GM21390 (cell line): ENCODE data around the gene RALGPS2.

Source experiments
- ATAC-seq: cut with Tn5 transposase; IDR thresholded peaks from one replicate; pipeline ENCODE4 v1.9.1; 2021; ENCODE audit not compliant: unreplicated experiment

Gene RALGPS2

GRCh38 chr1:178862416-178862815 lies 137.4 kb downstream of the RALGPS2 start:
- ATAC-seq = no peak

GRCh38 chr1:178862864-178863263 lies 137.8 kb downstream of the RALGPS2 start:
- ATAC-seq = no peak

- ATAC-seq = no peak
Observed at GRCh38 chr1:178864326-178864725, 139.3 kb downstream of the RALGPS2 start.

GRCh38 chr1:178867670-178868069 lies 142.6 kb downstream of the RALGPS2 start:
- ATAC-seq = no peak

GRCh38 chr1:178868706-178869105 lies 143.7 kb downstream of the RALGPS2 start:
- ATAC-seq = no peak

- ATAC-seq = no peak
Observed at GRCh38 chr1:178869119-178869697, 144.2 kb downstream of the RALGPS2 start.

GRCh38 chr1:178870221-178870620 lies 145.2 kb downstream of the RALGPS2 start:
- no peak for ATAC-seq

GRCh38 chr1:178870944-178871343 lies 145.9 kb downstream of the RALGPS2 start, which contains the start of gene ANGPTL1:
ANGPTL1 (minus strand) TSS chr1:178871077; CDS start chr1:178865776, 5,301 bp downstream.
- no peak for ATAC-seq

- no peak for ATAC-seq
Observed at GRCh38 chr1:178871551-178872320, 146.7 kb downstream of the RALGPS2 start.

- ATAC-seq = no peak
Observed at GRCh38 chr1:178874966-178875365, 149.9 kb downstream of the RALGPS2 start.

GRCh38 chr1:178875936-178876335 lies 150.9 kb downstream of the RALGPS2 start:
- no peak for ATAC-seq

- ATAC-seq = no peak
Observed at GRCh38 chr1:178877896-178878295, 152.9 kb downstream of the RALGPS2 start.

GRCh38 chr1:178881950-178882349 lies 156.9 kb downstream of the RALGPS2 start:
- ATAC-seq = no peak

- no peak for ATAC-seq
Observed at GRCh38 chr1:178885869-178886268, 160.8 kb downstream of the RALGPS2 start.

GRCh38 chr1:178886551-178886950 lies 161.5 kb downstream of the RALGPS2 start:
- no peak for ATAC-seq

GRCh38 chr1:178895928-178896327 lies 170.9 kb downstream of the RALGPS2 start:
- no peak for ATAC-seq

GRCh38 chr1:178898401-178898800 lies 173.4 kb downstream of the RALGPS2 start:
- no peak for ATAC-seq

GRCh38 chr1:178899402-178899801 lies 174.4 kb downstream of the RALGPS2 start:
- ATAC-seq = no peak

GRCh38 chr1:178901482-178902125 lies 176.6 kb downstream of the RALGPS2 start:
- ATAC-seq = no peak

- no peak for ATAC-seq
Observed at GRCh38 chr1:178908358-178908757, 183.3 kb downstream of the RALGPS2 start.

- no peak for ATAC-seq
Observed at GRCh38 chr1:178910023-178910422, 185.0 kb downstream of the RALGPS2 start.

GRCh38 chr1:178912597-178912996 lies 187.6 kb downstream of the RALGPS2 start:
- no peak for ATAC-seq
